Right lung (tissue), 5 donors: ENCODE data around the gene INTS3. TPM values are rescaled to one million over a fixed set of nuclear protein-coding genes. Genes with fewer than 3 reads are reported as not detected.

Experiments
- polyA plus RNA-seq, 5 donors: library from polyadenylated mRNA; unstranded; fragments of 120-200 nt; gene quantifications; one replicate each; pipeline versions ENCODE4 v1.2.1 to v1.2.3, GENCODE V29; 2013; ENCODE audit warnings: inconsistent platforms in 1 of 5, low replicate concordance in 1 of 5; ENCODE audit not compliant: insufficient read length in 5 of 5, insufficient read depth in 1 of 5

The INTS3 gene
- polyA plus RNA-seq, 5 donors, result 98.2 to 130 (median 104) TPM

Other genes with a start within 250 kb of the INTS3 start
- gene S100A6, start 192.1 kb upstream of the INTS3 start, polyA plus RNA-seq, result 100 to 1,000 TPM; 138 to 297 (median 187) TPM
- gene S100A5, start 187.1 kb upstream of the INTS3 start, polyA plus RNA-seq, result under 1 TPM in 1 of 5 donors, not detected in 4; 0.23 TPM
- gene S100A4, start 182.2 kb upstream of the INTS3 start, polyA plus RNA-seq, result 10 to 100 TPM; 15.9 to 32.6 (median 19.9) TPM
- gene S100A3, start 178.8 kb upstream of the INTS3 start, polyA plus RNA-seq, result under 1 TPM in 2 of 5 donors, not detected in 3; 0.21 to 0.66 TPM
- gene S100A2, start 162.2 kb upstream of the INTS3 start, polyA plus RNA-seq, result 1 to 10 TPM in 3 of 5 donors, under 1 TPM in 2; 0.69 to 1.8 (median 1.2) TPM
- gene S100A16, start 114.9 kb upstream of the INTS3 start, polyA plus RNA-seq, result 100 to 1,000 TPM; 119 to 177 (median 147) TPM
- 100 to 1,000 TPM in 4 of 5 donors, 10 to 100 TPM in 1; 93.5 to 174 (median 144) TPM for gene S100A14, start 111.7 kb upstream of the INTS3 start, polyA plus RNA-seq
- 100 to 1,000 TPM in 1 of 5 donors, 10 to 100 TPM in 4; 76.9 to 120 (median 96.7) TPM for gene S100A13, start 100.5 kb upstream of the INTS3 start, polyA plus RNA-seq
- 1 to 10 TPM in 4 of 5 donors, under 1 TPM in 1; 1.00 to 2.0 (median 1.6) TPM for gene S100A1, start 99.6 kb upstream of the INTS3 start, polyA plus RNA-seq
- gene CHTOP, start 94.0 kb upstream of the INTS3 start, polyA plus RNA-seq, result 100 to 1,000 TPM; 106 to 125 (median 120) TPM
- 10 to 100 TPM; 38.5 to 48.6 (median 41.6) TPM for gene SNAPIN, start 69.3 kb upstream of the INTS3 start, polyA plus RNA-seq
- 100 to 1,000 TPM; 245 to 312 (median 264) TPM for gene ILF2, start 57.1 kb upstream of the INTS3 start, polyA plus RNA-seq
- 10 to 100 TPM; 14.4 to 20.5 (median 15.0) TPM for gene NPR1, start 49.4 kb upstream of the INTS3 start, polyA plus RNA-seq
- 10 to 100 TPM; 33.3 to 47.9 (median 41.6) TPM for gene SLC27A3, start 47.4 kb downstream of the INTS3 start, polyA plus RNA-seq
- 10 to 100 TPM; 23.4 to 34.0 (median 28.7) TPM for gene GATAD2B, start 194.9 kb downstream of the INTS3 start, polyA plus RNA-seq
- gene DENND4B, start 218.7 kb downstream of the INTS3 start, polyA plus RNA-seq, result 10 to 100 TPM; 37.1 to 53.7 (median 46.2) TPM
- 10 to 100 TPM; 38.8 to 64.2 (median 50.4) TPM for gene CRTC2, start 230.6 kb downstream of the INTS3 start, polyA plus RNA-seq
- 10 to 100 TPM; 57.6 to 72.1 (median 66.1) TPM for gene SLC39A1, start 235.5 kb downstream of the INTS3 start, polyA plus RNA-seq
- gene CREB3L4, start 239.9 kb downstream of the INTS3 start, polyA plus RNA-seq, result 10 to 100 TPM; 34.9 to 44.9 (median 40.1) TPM
- gene JTB, start 249.6 kb downstream of the INTS3 start, polyA plus RNA-seq, result 100 to 1,000 TPM in 1 of 5 donors, 10 to 100 TPM in 4; 81.7 to 104 (median 90.1) TPM